ENCODE data around the gene FCER1G.
"Not testable (repeated sequence)": the region's sequence is repeated elsewhere in the genome, so short reads cannot be mapped to it uniquely, and the experiment has no call there.

FCER1G gene

DNA sequence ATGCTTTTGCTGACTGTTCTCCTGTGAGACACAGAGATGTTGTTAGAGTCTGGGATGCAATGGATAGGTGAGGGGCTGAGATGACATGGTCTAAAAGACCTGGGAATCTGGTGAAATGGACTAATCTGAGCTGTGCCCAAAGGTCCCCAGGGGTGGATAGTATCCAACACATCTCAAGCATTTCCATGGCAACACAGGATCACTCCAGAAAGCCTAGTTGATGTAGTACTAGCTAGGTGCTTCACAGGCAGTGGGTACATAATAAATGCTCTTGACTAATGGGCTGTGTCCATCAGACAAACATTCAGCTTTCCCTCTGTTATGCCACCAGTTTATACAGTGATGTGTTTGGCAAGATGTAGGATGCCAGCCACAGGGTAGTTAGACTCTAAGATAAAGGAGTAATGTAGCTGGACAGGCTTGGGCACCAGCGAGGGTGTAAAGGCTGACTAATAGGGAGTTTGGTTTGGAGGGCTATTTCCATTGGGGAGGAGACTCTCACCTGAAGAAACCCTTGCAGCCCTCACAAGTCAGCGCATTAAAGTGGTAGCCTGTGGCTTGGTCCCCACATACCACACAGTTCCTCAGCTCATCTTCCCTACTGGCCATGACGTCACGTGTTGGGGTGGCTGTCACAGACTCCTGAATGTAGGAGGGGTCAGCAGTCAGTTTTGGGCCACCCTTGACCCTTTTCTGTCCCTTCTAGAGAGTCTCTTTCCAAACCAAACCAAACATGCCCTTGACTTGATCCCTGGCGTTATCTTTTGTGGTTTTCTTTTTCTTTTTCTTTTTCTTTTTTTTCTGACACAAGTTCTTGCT lies 21.1 kb downstream of the FCER1G start:
- DNase-seq, result no peak

DNA sequence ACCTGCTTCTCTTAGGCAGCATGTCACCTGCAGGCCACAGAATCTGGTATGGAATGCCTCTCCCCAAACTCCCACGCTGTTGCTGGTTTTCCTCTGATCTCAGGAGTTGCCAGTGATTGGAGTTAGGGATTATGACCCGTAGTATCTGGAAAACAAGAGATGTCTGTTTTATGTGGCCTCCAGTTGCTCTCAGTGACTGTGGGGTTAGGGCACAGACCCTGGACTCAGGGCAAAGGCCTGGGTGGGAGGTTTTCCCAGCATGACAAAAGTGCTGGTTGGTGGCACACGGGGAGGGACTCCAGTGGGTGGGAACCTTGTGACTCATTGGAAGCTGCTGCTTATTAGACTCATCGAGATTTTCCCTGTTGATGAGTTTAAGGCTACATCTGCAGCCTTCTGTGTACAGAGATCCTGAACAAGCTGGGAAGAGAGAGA lies 23.0 kb downstream of the FCER1G start, which contains the start of gene NR1I3:
Gene NR1I3, minus strand, starts transcription at position 165 of the 435 bp plus-strand sequence. CDS start 1,638 bp downstream, outside the sequence.
- no peak for DNase-seq

DNA sequence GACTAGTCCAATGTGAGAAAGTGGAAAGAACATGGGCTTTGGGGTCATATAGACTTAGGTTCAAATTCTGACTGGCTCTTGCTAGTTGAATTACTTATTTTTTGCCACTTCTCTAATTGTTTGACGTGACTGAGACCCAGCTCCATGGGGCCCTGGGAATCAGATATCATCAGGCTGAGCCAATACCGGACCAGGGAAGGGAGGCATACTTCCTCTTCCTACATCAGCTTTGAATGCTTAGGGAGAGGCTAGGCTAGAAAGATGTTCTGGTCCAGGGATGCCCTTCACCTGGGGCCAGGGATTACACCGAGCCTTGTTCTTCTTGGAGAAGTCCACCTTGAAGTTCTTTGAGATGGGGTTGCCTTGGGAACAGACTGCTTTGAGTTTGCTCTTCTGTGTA lies 26.6 kb downstream of the FCER1G start:
- no peak for DNase-seq

DNA sequence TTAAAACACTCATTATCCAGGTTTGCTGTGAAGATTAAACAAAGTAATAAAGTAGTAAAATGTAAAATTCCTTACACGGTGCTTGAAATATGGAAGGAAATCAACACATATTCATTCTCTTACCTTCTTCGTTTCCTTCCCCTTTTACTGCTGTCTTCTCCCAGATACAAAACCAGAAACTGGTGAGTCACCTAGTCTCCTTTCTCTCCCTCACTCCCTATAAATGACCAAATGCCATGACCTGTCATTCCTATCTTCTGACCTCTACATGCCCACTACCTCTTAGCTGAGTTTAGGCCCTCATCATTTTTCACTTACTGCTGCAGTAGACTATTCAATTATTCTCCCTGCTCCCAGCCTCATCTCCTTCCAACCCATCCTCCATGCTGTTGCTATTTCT lies 27.2 kb downstream of the FCER1G start:
- DNase-seq, result no peak

DNA sequence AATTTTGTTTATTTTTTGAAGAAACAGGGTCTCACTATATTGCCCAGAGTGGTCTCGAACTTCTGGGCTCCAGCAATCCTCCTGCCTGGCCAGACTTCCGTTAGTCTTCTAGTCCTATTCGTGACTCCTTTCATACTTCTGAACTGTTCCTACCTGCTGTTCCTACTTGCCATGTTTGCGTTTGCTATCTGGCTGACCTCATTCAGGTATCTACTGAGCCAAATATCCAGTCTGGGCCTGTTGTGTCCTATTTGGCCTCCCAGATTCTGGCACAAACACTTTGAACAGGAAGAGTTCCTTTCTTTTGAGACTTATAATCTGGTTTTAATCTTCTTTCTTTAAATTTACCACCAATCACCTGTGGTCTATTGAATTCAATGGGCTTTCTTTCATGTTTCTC lies 29.8 kb downstream of the FCER1G start:
- no peak for DNase-seq

DNA sequence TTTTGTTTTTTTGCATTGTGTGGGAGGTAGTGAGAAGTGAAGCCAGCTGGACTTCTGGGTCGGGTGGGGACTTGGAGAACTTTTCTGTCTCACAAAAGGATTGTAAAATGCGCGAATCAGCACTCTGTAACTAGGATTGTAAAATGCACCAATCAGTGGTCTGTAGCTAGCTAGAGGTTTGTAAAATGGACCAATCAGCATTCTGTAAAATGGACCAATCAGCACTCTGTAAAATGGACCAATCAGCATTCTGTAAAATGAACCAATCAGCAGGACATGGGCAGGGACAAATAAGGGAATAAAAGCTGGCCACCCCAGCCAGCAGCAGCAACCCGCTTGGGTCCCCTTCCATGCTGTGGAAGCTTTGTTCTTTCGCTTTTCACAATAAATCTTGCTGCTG lies 35.0 kb downstream of the FCER1G start:
- not testable (repeated sequence) for DNase-seq

DNA sequence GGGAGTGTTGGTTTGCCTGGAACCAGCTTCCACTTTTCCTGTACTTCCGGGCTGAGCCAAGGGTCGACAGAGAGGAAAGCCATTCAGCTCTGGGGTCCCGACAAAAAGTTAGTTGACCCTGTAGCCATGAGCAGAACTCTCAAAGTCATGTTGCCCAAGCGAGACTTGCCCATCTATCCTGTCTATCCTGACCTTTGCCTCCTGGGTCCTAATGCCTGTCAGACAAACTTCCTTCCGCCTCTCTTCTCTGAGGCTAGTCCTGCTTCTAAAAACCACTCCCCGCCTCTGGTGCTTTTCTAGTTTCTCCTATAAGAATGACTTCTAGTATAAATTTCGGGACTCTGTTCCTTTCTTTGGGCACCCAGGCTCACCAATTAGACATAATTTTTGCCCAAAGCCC lies 35.7 kb downstream of the FCER1G start:
- DNase-seq, result no peak

DNA sequence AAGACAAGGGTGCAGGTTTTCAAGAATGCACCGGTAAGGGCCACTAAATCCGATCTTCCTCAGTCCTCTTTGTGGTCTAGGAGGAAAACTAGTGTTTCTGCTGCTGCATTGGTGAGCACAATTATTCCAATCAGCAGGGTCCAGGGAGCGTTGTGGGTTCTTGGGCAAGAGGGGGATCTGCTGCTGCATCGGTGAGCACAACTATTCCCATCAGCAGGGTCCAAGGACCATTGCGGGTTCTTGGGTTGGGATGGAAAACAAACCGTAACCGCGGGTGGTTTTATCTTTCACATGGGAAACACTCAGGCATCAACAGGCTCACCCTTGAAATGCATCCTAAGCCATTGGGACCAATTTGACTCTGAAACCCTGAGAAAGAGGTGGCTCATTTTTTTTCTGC lies 36.5 kb downstream of the FCER1G start:
- DNase-seq, result no peak

DNA sequence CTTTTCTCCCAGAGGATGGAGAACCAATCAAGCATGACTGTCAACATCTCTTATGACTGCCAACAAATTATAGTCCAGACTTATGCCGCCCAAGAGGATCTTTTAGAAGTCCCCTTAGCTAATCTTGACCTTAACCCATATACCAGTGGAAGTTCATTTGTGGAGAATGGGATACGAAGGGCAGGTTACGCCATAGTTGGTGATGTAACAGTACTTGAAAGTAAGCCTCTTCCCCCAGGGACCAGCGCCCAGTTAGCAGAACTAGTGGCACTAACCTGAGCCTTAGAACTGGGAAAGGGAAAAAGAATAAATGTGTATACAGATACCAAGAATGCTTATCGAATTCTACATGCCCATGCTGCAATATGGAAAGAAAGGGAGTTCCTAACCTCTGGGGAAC lies 40.2 kb downstream of the FCER1G start:
- not testable (repeated sequence) for DNase-seq

DNA sequence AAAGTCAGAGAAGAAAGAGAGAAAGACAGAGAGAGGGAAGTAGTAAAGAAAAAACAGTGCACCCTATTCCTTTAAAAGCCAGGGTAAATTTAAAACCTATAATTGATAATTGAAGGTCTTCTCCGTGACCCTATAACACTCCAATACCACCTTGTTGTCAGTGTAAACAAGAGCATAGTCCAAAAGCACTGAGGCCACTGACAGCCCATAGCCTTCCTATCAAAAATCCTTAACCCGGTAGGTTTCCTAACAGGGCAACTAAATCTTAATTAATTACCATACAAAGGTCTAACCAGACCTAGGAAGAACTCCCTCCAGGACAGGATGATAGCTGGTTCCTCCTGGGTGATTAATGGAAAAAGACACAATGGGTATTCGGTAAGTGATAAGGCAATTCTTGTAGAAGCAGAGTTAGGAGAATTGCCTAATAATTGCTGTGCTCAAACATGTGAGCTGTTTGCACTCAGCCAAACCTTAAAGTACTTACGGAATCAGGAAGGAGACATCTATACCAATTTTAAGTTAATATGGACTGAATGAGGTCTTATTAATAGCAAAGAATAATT lies 40.9 kb downstream of the FCER1G start:
- not testable (repeated sequence) for DNase-seq

DNA sequence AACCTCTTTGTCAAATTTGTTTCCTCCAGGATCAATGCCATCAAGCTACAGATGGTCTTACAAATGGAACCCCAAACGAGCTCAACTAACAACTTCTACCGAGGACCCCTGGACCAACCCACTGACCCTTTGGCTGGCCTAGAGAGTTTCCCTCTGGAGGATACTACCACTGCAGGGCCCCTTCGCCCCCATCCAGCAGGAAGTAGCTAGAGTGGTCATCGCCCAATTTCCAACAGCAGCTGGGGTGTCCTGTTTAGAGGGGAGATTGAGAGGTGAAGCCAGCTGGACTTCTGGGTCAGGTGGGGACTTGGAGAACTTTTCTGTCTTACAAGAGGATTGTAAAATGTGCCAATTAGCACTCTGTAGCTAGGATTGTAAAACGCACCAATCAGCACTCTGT lies 42.0 kb downstream of the FCER1G start:
- not testable (repeated sequence) for DNase-seq

DNA sequence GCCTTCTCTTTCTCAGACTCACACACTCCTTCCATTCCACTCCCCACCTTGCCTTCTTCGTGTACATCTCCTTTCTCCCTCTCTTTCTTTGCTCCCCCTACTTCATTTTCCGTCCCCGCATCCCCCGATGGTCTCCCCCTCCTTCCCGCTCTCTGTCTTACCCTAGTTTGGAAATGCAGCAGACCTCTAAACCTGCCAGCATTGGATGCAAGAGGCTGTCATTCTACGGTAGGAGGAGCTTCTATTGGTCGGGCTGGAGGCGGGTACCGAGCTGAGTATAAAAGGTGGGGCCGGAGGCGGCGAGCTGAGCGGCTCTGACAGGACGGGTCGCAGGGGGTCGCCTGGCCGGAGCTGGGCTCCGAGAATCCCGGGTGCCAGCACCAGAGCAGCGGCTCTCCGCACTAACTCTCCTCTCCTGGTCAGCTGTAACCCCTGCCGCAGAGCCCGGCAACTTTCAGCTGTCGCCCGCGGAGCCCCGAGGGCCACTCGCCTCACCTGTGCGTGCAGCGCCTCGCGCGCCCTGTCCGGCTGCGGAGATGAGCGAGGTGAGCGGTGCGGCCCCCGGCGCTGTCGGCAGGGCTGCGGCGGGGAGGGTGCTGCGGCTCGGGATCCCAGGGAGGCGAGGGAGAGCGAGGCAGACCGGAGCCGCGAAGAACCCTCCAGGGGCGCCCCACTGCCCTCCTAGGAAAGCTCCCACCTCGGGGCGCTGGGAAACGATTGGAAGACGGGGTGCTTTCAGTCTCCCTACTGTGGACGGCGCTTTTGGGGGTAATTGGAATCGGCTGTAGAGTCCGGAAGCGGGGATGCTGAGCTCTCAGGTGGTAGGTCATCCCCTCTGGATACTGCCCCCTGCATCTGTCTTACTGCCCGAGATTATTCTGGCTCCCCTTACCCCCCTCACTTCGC lies 43.6 kb downstream of the FCER1G start, which contains the start of gene PCP4L1:
Gene PCP4L1, plus strand, starts transcription at position 307 of the 906 bp plus-strand sequence. Its CDS starts 230 bp downstream, at position 537.
- no peak for DNase-seq

DNA sequence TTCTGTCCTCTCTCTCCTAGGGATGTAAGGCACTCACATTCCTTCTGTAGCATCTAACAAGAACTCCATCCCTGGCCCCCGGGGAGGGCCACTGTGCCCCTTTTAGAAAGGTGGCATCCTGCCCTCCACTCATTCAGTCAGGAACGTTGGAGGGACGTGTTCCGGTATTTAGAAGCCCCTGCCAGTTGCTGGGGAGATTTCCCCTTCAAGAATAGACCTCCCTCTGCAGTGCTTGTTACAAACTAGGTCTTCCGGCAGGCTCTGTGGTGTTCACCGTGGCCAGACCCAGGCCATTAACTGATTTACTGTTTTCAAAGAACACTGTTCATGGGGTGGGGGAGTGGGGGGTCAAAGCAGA lies 44.2 kb downstream of the FCER1G start:
- no peak for DNase-seq

DNA sequence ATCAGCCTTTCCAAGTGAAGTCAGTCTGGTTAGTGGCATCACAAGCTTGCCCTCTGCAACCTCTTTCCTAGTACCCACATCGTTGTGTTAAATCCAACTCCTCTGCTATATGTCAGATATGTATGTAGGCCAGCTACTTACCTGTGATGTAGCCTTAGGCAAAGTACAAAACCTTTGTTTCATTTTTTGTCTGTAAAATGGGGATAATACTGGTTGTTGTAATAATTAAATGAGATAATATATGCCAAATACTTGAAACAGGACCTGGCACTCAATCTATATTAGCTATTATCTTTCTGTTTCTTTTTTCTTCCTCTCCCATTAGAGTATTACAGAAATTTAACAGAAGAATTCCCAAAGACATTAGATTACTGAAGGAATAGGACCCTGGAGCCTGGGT lies 44.7 kb downstream of the FCER1G start:
- DNase-seq, result no peak

DNA sequence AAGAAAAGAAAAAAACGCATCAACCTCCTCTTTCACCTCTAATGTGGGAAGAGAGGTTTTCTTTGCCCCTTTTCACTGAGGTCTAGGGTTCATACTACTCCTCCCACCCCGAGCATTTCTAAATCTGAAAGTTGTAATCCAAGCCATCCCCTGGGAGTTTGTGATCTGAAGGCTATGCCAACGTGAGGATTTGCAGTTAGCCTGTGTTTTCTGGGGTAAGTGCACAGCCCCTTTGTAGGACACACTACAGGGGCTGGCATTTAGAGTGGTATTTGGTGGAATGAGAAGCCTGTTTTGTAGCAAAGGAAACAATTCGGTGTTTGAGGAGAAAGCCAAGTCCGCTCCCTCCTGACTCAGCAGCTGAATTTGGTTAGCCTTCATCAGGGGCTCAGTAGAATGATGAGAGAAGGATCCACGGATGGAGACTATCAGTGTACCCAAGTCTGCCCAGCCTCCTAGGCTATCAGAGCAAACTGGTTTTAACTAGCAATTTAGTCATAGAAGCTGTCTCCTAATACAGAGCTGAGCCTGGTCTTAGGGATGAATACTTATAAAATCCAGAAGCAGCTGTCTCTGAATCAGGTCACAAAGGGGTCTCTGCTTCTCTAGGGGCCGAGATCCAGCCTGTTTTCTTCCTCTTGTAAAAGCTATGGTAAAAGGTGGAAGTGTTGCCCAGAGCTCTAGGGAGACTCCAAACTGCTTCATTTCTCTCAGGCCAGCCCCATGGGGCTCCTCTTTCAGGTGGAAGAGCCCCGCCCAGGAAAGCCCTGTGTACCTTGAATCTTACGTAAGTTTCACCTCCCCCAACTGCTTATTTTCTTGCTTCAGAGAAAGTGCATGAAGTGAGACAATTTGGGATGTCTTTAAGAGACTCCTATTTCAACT lies 45.5 kb downstream of the FCER1G start:
- DNase-seq, result no peak

DNA sequence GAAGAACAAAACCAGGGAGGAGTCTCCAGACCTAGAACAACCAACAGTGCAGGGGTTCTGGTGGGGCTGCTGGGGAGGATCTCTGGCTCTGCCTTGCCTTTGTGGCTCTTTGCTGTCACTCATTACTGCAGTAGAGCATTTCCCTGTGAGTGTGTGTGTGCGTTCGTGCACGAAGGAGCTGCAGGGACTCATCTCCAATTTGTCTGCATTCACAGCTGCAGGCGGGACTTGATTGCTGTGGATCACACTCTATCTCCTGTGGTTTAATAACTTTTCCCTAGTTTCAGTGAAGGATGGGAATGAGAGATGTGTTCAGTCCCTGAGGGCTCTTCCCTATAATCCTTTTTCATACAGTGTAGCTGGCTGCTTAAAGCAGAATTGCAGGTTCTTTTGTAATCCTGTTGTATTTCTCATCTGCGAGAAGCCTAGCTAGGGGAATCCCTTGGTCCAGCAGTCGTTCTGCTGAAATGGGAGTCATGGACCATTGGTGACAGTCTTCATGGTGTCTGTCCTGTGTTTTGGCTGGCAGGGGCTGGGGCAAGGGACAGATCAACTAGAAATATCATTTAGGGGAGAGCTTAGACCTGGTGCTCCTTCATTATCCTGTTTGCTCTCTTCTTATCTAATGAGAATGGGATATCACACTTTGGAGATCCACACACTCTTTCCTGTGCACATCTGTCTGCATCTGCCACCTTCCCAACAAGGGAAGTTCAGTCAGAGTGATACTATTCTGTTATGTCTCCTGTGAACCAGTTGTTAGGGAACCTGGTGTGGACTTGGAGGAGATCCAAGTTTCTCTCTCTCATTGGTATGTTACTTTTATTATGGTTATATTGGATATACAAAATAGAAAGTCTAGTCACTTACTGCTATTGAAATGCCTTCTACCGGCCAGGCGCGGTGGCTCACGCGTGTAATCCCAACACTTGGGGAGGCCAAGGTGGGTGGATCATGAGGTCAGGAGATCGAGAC lies 46.5 kb downstream of the FCER1G start:
- no peak for DNase-seq

DNA sequence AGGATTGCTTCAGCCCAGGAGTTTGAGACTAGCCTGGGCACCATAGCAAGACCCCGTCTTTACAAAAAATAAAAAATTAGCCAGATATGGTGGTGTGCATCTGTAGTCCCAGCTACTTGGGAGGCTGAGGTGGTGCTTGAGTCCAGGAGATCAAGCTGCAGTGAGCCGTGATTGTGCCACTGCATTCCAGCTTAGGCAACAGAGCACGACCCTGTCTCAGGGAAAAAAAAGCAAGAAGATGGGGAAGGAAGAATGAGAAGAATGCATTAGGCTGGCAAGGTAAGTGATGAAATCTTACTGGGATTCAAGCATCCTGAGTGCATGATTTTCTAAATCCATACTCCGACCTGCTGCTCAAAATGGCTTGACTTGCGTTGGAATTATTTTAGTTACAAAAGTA lies 50.2 kb downstream of the FCER1G start:
- no peak for DNase-seq

DNA sequence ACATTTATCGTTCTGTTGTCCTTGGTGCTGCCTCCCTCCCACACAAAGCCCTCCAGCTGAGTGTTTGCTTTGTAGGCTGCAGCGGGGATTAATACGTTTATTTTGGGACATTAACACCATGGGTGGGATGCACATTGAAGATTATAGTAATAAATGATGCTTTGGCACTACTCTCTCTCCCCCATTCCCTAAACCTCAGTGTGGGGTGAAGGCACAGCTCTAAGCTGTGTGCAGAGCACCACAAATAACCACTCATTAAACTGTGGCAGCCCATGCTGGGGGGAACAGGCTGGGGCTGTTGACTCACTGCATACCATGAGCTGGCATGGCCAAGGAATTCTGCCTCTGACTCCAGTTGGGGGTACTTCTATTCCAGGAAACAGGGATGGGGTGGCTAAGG lies 51.1 kb downstream of the FCER1G start:
- DNase-seq, result no peak

DNA sequence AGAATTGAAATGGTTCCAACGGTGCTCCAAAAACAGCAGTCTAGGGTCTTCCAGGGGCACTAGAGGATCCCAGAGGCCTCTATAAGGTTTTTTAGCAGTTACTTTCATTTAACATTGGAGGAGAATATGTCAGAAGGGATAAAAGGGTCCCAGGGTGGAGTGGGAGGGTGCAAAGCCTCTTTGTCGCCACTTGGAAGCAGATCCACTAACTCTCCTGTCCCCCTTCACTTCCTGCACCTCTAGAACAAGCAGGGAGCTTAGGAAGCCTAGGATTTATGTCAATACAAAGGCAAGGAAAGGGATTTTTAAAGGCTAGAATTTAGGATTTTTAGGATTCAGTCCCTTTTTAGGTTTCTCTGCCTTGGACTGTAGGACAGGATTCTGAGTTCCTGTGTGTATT lies 51.7 kb downstream of the FCER1G start:
- DNase-seq, result no peak

DNA sequence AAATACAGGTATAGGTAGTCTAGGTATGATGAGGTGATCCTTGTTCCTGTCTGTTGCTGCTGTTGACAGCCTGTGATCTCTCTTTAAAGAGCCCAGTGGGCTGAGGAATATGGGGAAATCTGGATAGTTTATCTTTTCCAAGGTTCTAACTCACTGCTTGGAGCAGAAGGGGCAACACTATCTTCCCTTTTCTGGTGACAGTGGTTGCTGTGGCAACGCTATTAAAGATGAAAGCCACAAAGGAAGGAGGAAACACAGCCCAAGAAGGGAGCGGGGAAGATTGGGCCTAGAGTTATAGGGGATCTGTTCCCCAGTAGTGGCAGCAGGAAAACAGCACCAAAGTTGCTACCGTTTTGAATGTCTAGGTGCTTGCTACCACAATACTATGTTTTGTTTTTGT lies 52.2 kb downstream of the FCER1G start:
- DNase-seq, result no peak
